Measurements from ENCODE around the gene KCNK4. TPM values are rescaled to one million over a fixed set of nuclear protein-coding genes. Genes with fewer than 3 reads are reported as not detected.

KCNK4 gene
- total RNA-seq, 1 donor from 2014 or later, result not detected

GRCh38 chr11:64290352-64291261 is 495 bp upstream of the KCNK4 start:
- DNase-seq (ENCODE audit: low spot score), result no peak

DNA sequence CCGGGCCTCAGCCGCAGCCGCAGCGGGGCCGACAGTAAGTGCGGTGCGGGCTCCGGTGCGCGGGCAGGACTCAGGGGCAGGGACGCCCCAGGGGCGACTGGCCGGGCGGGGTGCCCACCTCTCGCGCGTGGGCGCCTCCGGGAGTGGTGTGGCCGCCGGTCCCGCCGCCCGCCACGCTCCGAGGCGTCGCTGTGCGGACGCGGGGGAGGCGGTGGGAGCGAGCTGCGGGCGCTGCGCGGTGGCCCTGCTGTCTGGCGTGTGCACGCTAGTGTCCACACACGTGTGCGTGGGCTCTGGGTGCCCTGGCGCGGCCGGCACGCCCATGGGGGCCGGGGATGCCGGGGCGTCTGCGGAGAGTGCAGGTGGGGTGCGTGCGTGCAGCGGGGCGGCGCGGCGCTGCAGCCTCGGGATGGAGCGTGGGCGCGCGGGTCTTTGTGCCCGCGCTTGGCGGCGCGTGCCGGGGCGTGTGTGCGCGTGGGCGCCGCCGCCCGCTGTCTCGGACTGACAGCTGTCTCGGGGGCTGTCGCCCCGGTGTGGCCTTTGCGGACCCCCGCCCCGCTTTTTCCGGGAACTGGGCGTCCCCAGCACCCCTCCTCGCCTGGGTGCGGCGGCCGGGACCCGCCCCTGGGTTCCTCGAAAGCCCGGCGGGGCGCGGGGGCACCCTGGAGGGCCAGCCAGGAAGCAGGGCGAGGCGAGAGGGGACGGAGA is 804 bp downstream of the KCNK4 start:
- DNase-seq (ENCODE audit: low spot score), result no peak

DNA sequence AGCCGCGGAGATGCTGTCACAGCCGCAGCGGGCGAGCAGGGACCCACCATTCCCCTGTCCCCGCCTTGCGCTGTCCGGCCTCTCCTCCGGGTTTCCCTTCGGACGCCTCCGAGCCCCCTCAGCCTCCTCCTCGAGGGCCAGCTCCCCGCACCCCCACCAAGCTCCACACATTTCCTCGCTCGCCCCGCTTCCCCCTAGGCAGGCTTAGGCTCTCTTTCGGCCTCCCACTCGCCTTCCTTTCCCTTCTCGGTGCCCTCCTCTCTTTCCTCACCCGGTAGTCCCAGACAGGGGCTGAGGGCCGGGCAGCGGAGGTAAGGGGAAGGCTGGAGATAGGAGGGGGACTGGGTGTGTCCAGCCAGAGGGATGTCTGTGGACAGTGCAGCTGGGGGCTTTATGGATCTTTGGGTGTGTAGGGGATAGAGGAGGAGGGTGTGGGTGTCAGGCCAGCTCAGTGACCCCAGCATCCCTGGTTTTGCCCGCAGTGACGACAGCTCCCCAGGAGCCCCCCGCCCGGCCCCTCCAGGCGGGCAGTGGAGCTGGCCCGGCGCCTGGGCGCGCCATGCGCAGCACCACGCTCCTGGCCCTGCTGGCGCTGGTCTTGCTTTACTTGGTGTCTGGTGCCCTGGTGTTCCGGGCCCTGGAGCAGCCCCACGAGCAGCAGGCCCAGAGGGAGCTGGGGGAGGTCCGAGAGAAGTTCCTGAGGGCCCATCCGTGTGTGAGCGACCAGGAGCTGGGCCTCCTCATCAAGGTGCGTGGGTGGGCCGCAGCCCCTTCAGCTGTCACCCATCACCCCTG is 1.6 kb downstream of the KCNK4 start:
- no peak for DNase-seq (ENCODE audit: low spot score)

DNA sequence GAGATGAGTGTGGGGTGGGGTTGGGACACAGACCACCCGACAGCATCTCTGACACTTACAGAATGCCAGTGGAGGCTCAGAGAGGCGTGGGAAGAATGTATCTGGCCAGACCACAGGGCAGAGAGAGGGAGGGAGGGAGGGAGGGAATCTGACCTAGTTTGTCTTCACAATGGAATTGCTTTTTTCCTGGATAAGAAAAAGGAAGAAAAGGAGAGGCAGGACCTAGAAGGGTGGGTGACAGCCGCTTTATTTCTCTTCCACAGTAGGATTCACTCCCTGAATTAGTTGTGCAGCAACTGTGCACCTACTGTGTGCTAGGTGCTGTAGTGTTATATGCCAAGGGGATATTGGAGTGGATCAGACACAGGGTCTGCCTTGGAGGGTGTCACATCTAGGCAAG is 3.7 kb downstream of the KCNK4 start:
- no peak for DNase-seq (ENCODE audit: low spot score)

DNA sequence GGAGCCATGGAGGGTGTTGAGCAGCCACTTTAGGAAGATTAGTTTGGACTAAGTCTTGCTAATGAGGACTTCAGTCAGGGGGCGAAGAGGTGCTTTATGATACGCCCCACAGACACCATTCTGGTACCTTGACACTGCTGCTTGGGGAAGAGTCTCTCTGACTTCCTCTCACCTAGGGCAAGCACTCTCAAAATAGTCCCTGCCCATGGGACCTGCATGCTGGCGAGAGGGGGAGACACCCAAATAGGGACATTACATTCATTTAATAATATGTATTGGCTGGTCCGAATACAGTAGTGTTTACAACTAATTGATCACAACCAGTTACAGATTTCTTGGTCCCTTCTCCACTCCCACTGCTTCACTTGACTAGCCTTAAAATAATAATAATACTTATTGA is 4.7 kb downstream of the KCNK4 start:
- DNase-seq (ENCODE audit: low spot score), result no peak

DNA sequence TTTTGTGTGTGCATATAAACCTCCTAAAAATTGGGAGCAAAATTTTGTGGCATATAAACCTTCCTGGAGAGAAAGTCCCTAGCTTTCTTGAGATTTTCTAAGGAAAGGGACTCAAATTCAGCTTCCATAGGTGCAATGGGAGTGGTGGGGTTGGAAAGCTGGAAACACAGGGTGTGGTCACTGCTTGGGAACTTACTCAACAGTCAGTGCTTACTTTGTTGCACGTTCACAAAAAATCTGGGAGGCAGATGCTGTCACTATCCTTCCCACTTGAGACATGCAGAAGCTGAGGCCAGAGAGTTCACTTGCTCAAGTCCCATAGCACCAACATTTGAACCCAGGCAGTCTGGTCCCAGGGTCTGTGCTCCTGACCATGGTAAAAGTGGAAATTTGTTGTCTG is 5.1 kb downstream of the KCNK4 start:
- DNase-seq (ENCODE audit: low spot score), result no peak

DNA sequence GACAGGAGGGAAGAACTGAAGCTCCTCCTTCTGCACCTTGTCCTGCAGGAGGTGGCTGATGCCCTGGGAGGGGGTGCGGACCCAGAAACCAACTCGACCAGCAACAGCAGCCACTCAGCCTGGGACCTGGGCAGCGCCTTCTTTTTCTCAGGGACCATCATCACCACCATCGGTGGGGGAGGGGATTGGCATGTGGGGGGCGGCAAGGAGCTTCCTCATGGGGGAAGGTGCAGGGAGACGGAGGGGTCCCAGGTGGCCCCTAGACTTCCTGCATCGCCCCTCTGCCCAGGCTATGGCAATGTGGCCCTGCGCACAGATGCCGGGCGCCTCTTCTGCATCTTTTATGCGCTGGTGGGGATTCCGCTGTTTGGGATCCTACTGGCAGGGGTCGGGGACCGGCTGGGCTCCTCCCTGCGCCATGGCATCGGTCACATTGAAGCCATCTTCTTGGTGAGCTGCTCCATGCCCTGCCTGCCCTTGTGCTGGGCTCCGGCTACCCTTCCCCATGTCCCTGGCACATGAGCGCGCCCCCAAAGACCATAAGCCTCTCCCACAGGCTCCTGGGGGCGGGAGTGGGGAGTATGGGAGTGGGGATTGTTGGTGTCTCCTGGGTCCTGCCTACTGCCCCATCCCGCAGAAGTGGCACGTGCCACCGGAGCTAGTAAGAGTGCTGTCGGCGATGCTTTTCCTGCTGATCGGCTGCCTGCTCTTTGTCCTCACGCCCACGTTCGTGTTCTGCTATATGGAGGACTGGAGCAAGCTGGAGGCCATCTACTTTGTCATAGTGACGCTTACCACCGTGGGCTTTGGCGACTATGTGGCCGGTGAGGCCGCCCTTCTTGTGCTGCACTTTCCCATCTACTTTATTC is 6.0 kb downstream of the KCNK4 start:
- no peak for DNase-seq (ENCODE audit: low spot score)

DNA sequence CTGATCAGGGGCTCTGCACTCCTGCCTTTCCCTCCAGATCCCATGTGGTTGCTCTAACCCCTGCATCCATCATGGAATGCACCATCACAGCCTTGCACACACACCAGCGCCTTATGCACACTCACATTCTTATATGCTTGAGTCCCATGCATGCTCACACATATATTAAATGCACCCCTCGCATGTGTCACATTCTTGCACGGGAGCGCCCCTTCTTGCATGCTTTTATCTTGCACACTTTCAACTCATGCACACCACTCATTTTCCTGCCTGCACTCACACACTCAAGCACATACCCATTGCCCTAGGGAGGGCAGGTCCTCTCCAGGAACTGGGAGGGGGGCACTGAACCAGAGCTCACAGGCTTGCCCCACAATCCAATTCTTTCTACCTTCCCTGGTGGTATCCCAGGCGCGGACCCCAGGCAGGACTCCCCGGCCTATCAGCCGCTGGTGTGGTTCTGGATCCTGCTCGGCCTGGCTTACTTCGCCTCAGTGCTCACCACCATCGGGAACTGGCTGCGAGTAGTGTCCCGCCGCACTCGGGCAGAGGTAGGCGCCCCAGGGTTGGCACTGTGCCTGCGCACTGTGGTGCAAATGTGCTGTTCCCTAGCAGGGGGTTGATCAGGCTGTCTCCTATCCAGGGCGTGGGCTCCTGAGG is 6.7 kb downstream of the KCNK4 start:
- DNase-seq (ENCODE audit: low spot score), result no peak

GRCh38 chr11:64298966-64299846 is 8.1 kb downstream of the KCNK4 start:
- no peak for DNase-seq (ENCODE audit: low spot score)

GRCh38 chr11:64299847-64300648 is 8.9 kb downstream of the KCNK4 start, which contains the start of gene CATSPERZ:
Gene CATSPERZ, plus strand, starts transcription at chr11:64300358. Its CDS starts 53 bp downstream, at chr11:64300411.
- no peak for DNase-seq (ENCODE audit: low spot score)

DNA sequence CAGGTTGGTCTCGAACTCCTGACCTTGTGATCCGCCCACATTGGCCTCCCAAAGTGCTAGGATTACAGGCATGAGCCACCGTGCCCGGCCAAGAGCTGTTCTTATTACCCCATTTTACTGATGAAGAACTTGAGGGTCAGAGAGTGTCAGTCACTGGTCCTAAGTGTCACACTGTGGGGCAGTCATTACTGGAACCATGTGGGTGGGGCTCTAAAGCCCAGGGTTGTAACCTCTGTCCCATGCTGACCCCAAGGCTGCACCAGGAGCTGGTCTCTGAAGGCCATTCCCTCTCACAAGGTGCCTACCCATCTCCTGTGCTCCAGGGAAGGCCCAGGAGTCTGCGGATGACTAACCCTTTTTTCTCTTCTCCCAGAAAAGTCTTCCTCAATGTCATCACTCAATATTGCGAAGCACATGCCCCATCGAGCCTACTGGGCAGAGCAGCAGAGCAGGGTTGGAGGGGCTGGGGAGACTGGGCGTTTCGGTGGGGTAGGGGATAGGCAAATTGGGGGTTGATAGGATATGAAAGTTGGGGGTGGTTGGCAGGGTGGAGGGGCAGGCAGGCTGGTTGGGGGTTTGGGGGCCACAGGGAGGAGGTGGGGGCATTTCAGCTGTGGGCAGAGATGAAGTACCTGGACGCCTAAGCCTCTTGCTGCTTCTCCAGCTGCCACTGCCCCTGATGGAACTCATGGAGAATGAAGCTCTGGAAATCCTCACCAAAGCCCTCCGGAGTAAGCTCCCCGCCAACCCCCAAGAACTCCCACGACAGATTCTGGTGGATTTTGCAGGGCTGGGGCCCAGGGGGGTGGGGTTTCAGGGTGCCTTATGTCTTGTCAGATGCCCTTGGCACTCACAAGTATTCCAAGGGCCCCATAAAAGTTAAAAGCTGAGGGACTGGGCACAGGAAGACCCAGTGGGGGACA is 12.3 kb downstream of the KCNK4 start:
- DNase-seq (ENCODE audit: low spot score), result no peak

DNA sequence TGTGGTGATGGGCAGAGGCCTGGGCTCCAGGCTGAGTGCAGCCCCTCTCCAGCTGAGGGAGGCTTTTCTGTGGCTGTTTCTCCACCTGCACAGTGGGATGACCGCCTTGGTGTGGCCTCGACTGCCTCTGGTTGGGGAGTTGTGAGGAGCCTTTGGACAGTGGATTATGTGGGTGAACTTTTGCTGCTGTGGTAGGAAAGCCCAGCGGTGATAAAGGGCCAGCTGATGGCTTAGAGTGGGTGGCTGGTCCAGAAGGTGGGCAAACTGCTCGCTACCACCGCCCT is 12.9 kb downstream of the KCNK4 start:
- DNase-seq (ENCODE audit: low spot score), result no peak

- peak; percentile 95 for DNase-seq (ENCODE audit: low spot score)
Measured at GRCh38 chr11:64304316-64305072, 13.4 kb downstream of the KCNK4 start.

DNA sequence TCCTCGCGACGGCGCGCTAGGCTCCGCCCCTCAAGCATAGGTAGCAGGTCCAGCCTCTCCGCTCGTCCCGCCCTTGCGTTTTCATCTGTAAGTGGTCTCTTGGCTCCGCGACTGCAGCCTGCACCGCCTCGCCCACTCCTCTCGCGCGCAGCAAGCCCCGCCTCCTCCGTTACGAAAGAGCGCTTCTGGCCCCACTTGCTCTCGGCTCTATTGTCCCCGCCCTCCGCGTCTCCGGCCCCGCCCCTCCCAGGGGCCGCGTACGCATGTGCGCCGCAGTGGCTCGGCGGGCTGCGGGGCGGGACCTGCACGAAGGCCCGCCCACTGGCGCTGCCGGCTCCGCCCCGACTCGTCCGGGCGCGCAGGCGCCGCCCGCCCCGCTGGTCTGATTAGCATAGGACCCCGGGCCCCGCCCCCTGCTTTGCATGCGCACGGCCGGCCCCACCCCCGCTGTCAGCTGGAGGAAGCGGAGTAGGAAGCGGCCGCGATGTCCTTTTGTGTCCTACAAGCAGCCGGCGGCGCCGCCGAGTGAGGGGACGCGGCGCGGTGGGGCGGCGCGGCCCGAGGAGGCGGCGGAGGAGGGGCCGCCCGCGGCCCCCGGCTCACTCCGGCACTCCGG is 14.1 kb downstream of the KCNK4 start, which contains the start of gene ESRRA:
Gene ESRRA, plus strand, starts transcription at position 450 of the 616 bp plus-strand sequence. CDS start 1,656 bp downstream, outside the sequence.
- DNase-seq (ENCODE audit: low spot score), result peak; percentile 100

GRCh38 chr11:64305691-64306562 is 14.8 kb downstream of the KCNK4 start:
- DNase-seq (ENCODE audit: low spot score), result peak; percentile 87

GRCh38 chr11:64306563-64306875 is 15.4 kb downstream of the KCNK4 start:
- DNase-seq (ENCODE audit: low spot score), result no peak
